ENCODE measurements around the gene BSPRY.

Gene BSPRY

DNA sequence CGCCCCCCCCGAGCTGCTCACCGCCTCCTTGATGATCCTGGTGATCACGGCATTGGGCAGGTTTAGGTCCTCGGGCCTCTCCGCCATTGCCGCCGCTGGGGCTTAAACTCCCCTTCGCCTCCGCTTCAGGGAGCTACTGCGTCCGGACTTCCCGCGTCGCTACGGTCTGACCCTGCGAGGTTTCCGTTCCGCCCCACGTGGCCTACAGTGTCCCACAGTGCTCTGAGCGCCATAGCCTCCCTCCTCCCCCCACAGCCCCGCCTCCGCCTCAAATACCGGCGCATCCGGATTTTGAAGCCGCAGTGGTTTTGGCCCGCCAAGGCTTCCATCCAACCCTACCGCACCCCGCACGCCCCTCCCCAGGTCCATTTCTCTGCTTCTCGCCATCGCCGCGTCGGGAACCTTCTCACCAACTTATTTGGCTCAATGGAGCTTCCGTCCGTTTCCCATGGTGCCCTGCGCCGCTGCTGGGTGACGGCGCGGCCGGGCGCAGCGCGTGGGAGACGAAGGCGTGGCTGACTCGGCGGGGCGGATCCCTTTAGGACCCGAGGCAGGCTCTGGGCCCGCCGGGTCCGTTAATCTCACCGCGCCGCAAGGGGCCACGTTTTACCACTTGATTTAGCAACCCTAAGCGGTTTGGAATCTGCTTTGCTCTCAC lies 61.0 kb downstream of the BSPRY start, which contains the start of the genes C9orf43 and POLE3:
C9orf43 (plus strand) TSS at position 541 of the 658 bp plus-strand sequence. CDS start 2,747 bp downstream, outside the sequence.
POLE3 (minus strand) TSS at position 469 of the 658 bp plus-strand sequence; CDS start at position 87, 382 bp downstream.
- TF ChIP-seq SIN3A (IDR thresholded peaks at IDR 0.05; ENCODE audit: borderline replicate concordance, insufficient read depth, low read length), result peak; percentile 81; the same call in 1 of the 2 replicates
- peak; percentile 65 for TF ChIP-seq POLR2AphosphoS5 (IDR thresholded peaks at IDR 0.05; ENCODE audit: low read depth, low read length)
- TF ChIP-seq TAF1 (IDR thresholded peaks at IDR 0.05; ENCODE audit: borderline replicate concordance, insufficient read depth, low read length), result peak; percentile 72; the same call in 1 of the 2 replicates
- TF ChIP-seq, protein P1, sequence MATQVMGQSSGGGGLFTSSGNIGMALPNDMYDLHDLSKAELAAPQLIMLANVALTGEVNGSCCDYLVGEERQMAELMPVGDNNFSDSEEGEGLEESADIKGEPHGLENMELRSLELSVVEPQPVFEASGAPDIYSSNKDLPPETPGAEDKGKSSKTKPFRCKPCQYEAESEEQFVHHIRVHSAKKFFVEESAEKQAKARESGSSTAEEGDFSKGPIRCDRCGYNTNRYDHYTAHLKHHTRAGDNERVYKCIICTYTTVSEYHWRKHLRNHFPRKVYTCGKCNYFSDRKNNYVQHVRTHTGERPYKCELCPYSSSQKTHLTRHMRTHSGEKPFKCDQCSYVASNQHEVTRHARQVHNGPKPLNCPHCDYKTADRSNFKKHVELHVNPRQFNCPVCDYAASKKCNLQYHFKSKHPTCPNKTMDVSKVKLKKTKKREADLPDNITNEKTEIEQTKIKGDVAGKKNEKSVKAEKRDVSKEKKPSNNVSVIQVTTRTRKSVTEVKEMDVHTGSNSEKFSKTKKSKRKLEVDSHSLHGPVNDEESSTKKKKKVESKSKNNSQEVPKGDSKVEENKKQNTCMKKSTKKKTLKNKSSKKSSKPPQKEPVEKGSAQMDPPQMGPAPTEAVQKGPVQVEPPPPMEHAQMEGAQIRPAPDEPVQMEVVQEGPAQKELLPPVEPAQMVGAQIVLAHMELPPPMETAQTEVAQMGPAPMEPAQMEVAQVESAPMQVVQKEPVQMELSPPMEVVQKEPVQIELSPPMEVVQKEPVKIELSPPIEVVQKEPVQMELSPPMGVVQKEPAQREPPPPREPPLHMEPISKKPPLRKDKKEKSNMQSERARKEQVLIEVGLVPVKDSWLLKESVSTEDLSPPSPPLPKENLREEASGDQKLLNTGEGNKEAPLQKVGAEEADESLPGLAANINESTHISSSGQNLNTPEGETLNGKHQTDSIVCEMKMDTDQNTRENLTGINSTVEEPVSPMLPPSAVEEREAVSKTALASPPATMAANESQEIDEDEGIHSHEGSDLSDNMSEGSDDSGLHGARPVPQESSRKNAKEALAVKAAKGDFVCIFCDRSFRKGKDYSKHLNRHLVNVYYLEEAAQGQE (IDR thresholded peaks at IDR 0.05; ENCODE audit: insufficient read depth in 1 of 2, low read depth in 2 of 2, low read length in 2 of 2), result peak in 1 of 2 experiments; percentile 12; a peak in 1 of 4 replicates
- TF ChIP-seq FOXP2 (optimal IDR thresholded peaks at IDR 0.05; ENCODE audit: borderline replicate concordance, extremely low read depth, extremely low read length, insufficient read depth), result peak; percentile 90

- TF ChIP-seq POLR2AphosphoS5 (IDR thresholded peaks at IDR 0.05; ENCODE audit: low read depth, low read length) (no peak), TAF1 (IDR thresholded peaks at IDR 0.05; ENCODE audit: borderline replicate concordance, insufficient read depth, low read length) (no peak), FOXP2 (optimal IDR thresholded peaks at IDR 0.05; ENCODE audit: borderline replicate concordance, extremely low read depth, extremely low read length, insufficient read depth) (no peak), SIN3A (IDR thresholded peaks at IDR 0.05; ENCODE audit: borderline replicate concordance, insufficient read depth, low read length) (no peak)
- TF ChIP-seq, protein P1 (IDR thresholded peaks at IDR 0.05; ENCODE audit: insufficient read depth in 1 of 2, low read depth in 2 of 2, low read length in 2 of 2), result no peak
Measured at GRCh38 chr9:113416149-113416721, 66.9 kb downstream of the BSPRY start.

DNA sequence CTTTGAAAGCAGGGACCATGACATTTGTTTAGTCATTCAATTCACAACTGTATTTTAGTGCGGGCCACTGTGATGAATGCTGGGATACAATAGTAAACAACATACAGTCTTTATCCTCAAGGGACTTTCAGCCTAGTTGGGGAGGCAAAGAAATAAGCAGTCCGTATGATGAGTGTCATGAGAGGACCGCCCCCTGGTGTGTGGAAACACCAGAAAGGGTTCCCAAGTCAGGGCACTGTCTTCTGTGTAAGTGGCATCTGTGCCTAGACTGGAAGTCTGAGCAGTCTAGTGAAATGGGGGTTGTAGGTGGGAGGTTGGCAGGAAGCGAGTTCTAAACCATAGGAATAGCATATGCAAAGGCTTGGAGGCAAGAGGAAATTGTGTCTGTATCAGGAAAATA lies 68.0 kb downstream of the BSPRY start:
- TF ChIP-seq, protein P1 (IDR thresholded peaks at IDR 0.05; ENCODE audit: insufficient read depth in 1 of 2, low read depth in 2 of 2, low read length in 2 of 2), result no peak
- TF ChIP-seq SIN3A (IDR thresholded peaks at IDR 0.05; ENCODE audit: borderline replicate concordance, insufficient read depth, low read length) (no peak), POLR2AphosphoS5 (IDR thresholded peaks at IDR 0.05; ENCODE audit: low read depth, low read length) (no peak), FOXP2 (optimal IDR thresholded peaks at IDR 0.05; ENCODE audit: borderline replicate concordance, extremely low read depth, extremely low read length, insufficient read depth) (no peak), TAF1 (IDR thresholded peaks at IDR 0.05; ENCODE audit: borderline replicate concordance, insufficient read depth, low read length) (no peak)

All from PFSK-1 (cell line).